Left lung (tissue), 10 donors: ENCODE results near the gene CDC73. TPM values are rescaled to one million over a fixed set of nuclear protein-coding genes. Genes with fewer than 3 reads are reported as not detected.

Experiments
- ATAC-seq: fragments of 200-7000 bp; cut with Tn5 transposase; one replicate; pipeline ENCODE4 v1.9.1; 2020; ENCODE audit warnings: moderate library complexity
- DNase-seq, 4 donors: peaks; one replicate each; pipeline ENCODE4 v3.0.0-alpha.2; 2013 to 2020
- H3K27ac ChIP-seq, 2 donors: fragments of 200-600 bp; sonication (generic) in 1 of 2; one replicate each; pipeline versions ENCODE4 v1.5.0 to v1.8.0; 2020 to 2021
- H3K27me3 ChIP-seq, 2 donors: fragments of 200-600 bp; sonication (generic) in 1 of 2; one replicate each; pipeline versions ENCODE4 v1.5.0 to v1.8.0; 2020 to 2021
- H3K36me3 ChIP-seq, 2 donors: fragments of 200-600 bp; sonication (generic) in 1 of 2; one replicate each; pipeline versions ENCODE4 v1.5.0 to v1.8.0; 2020 to 2021
- H3K4me1 ChIP-seq, 2 donors: fragments of 200-600 bp; one replicate each; pipeline ENCODE4 v1.8.0; 2021
- H3K4me3 ChIP-seq, 2 donors: fragments of 200-600 bp; sonication (generic) in 1 of 2; one replicate each; pipeline versions ENCODE4 v1.5.0 to v1.8.0; 2020 to 2021; ENCODE audit warnings: mild to moderate bottlenecking in 1 of 2
- H3K9me3 ChIP-seq, 2 donors: fragments of 200-600 bp; sonication (generic) in 1 of 2; one replicate each; pipeline versions ENCODE4 v1.5.0 to v1.8.0; 2020 to 2021
- intact Hi-C, 2 donors: fragments of 100-400 bp; cut with DNase I; formaldehyde crosslinking; loops; one replicate each; pipeline versions ENCODE4 v1.11.2 to v1.14.2; 2022
- polyA plus RNA-seq, 6 donors: library from polyadenylated mRNA; unstranded; fragments of 120-200 nt; gene quantifications; one replicate each; pipeline ENCODE4 v1.2.1, GENCODE V29; 2013; ENCODE audit not compliant: insufficient read length in 6 of 6
- total RNA-seq, 2 donors: library from RNA; stranded (reverse); fragmentation: NEBNext Ultra II Directional; extraction: Animal tissue kit (Norgen Biotek cat#: 25700); gene quantifications; one replicate each; pipeline ENCODE4 v1.2.1, GENCODE V29; 2021
- TF ChIP-seq, protein P1 (sequence below), 2 donors: fragments of 200-600 bp; sonication (generic) in 1 of 2; IDR thresholded peaks; one replicate each; pipeline versions ENCODE4 v1.5.0 to v1.8.0; 2021; ENCODE audit warnings: antibody characterized with exemption in 2 of 2
- donor health status: DM: no; HTN: yes; CAD: no.
- donor health status: DM: no; HTN: no; CAD: no.

The CDC73 gene
- total and polyA plus RNA-seq, 8 donors, result 45.2 to 56.4 (median 53.2) TPM

DNA sequence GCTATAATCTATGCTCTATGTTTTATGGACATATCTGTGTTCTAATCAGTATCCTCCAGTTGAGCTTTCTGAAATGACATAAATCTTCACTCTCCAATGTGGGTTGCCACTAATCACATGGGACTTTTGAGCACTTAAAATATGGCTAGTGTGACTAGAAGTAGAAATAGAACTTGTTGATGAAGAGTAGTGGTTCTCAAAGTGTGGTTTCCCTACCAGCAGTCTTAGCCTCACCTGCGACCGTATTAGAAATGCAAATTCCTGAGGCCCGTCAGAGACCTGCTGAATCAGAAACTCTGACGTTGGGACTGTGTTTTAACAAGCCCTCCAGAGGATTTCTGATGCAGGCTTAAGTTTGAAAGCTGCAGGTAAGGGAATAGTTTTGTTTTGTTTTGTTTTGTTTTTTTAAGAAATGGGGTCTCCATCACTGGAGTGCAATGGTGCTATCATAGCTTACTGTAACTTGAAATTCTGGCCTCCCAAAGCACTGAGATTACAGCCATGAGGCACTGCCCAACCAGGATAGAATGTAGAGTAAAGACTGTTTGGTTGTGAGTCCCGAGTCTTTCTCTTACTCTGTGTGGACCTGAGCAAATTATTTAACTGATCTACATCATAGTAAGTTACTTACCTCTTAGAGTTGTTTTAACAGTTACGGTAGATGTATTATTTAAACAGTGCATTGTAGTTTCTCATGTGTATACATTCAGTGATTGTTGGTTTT, 38.3 kb upstream of the CDC73 start:
- Histone ChIP-seq H3K27me3 (no peaks in the 10 kb centered on the region), H3K36me3 (peaks cover 0 to 71% of the 10 kb centered on the region in 2 donors), H3K27ac (no peak overlapping the region), H3K4me1 (no peaks in the 10 kb centered on the region), H3K9me3 (no peaks in the 10 kb centered on the region), H3K4me3 (no peak overlapping the region)
- DNase-seq, result no peak
- intact Hi-C loops, result no loop called here
- no peak for ATAC-seq
- TF ChIP-seq, protein P1, sequence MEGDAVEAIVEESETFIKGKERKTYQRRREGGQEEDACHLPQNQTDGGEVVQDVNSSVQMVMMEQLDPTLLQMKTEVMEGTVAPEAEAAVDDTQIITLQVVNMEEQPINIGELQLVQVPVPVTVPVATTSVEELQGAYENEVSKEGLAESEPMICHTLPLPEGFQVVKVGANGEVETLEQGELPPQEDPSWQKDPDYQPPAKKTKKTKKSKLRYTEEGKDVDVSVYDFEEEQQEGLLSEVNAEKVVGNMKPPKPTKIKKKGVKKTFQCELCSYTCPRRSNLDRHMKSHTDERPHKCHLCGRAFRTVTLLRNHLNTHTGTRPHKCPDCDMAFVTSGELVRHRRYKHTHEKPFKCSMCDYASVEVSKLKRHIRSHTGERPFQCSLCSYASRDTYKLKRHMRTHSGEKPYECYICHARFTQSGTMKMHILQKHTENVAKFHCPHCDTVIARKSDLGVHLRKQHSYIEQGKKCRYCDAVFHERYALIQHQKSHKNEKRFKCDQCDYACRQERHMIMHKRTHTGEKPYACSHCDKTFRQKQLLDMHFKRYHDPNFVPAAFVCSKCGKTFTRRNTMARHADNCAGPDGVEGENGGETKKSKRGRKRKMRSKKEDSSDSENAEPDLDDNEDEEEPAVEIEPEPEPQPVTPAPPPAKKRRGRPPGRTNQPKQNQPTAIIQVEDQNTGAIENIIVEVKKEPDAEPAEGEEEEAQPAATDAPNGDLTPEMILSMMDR (IDR thresholded peaks at IDR 0.05), result no peak

DNA sequence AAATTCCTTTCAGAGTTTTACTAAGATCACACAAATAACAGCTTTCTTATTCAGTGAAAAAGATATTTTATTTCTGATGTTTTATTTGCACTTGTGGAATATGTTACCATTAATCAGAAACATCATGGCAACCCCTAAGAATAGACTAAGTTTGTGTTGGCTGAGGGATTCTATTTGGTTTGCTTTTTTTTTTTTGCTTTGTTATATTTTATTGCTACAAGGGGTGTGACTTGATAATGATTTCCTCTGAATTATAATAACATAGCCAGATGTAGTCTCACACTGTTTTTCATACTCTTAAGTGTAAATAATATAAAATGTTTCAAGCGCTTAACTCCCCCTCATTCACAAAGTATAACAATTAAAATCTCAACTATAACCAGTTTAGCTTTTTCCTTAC, 36.6 kb upstream of the CDC73 start:
- intact Hi-C loops, result no loop called here
- H3K9me3 ChIP-seq, result no peaks in the 10 kb centered on the region
- peaks cover 0 to 65% of the 10 kb centered on the region in 2 donors for H3K36me3 ChIP-seq

DNA sequence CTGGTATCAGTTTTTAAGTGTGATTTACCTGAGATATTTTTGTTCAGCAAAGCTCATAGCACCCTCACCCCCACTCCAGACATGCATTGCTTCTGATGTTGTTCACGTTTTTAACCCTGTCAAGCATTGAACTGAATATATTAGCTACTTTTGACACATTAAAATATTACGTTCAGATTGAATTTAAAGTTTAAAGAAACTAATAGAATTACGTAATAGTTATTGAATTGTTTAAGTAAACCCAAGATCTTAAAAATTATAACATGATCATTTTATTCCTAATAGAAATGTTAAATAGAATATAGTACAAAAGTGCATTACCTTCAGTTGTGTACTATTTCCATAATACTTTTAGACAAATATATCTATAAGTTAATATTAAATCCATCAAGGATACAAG, 35.5 kb upstream of the CDC73 start:
- H3K27me3 ChIP-seq, result no peaks in the 10 kb centered on the region
- no peak for ATAC-seq
- no peak overlapping the region for H3K4me3 ChIP-seq
- no peaks in the 10 kb centered on the region for H3K4me1 ChIP-seq
- TF ChIP-seq, protein P1 (IDR thresholded peaks at IDR 0.05), result no peak
- H3K36me3 ChIP-seq, result peaks cover 0 to 61% of the 10 kb centered on the region in 2 donors
- intact Hi-C loops, result no loop called here
- no peaks in the 10 kb centered on the region for H3K9me3 ChIP-seq
- no peak overlapping the region for H3K27ac ChIP-seq
- no peak for DNase-seq

More for the DNA sequence above, 36.6 kb upstream of the CDC73 start:
- DNase-seq, result no peak
- H3K4me3 ChIP-seq, result no peak overlapping the region
- H3K27ac ChIP-seq, result no peak overlapping the region
- TF ChIP-seq, protein P1 (IDR thresholded peaks at IDR 0.05), result no peak
- no peak for ATAC-seq
- no peaks in the 10 kb centered on the region for H3K4me1 ChIP-seq
- no peaks in the 10 kb centered on the region for H3K27me3 ChIP-seq

DNA sequence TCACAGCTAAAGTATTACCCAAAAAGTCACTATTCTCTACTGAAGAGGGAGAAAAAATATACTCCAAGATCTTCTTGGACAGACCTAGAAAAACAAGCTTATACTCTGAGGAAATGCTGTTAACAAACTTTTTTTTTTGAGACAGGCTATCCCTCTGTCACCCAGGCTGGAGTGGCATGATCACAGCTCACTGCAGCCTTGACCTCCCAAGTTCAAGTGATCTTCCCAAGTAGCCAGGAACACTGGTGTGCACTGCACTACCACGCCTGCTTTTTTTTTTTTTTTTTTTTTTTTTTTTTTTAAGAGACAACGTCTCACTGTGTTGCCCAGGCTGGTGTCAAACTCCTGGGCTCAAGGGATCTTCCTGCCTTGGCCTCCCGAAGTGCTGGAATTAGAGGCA, 33.9 kb upstream of the CDC73 start:
- H3K27ac ChIP-seq, result no peak overlapping the region
- H3K4me1 ChIP-seq, result no peaks in the 10 kb centered on the region
- ATAC-seq, result peak; percentile 41
- H3K36me3 ChIP-seq, result peaks cover 0 to 54% of the 10 kb centered on the region in 2 donors
- no peaks in the 10 kb centered on the region for H3K9me3 ChIP-seq
- H3K4me3 ChIP-seq, result no peak overlapping the region
- TF ChIP-seq, protein P1 (IDR thresholded peaks at IDR 0.05), result no peak
- no peak for DNase-seq
- no peaks in the 10 kb centered on the region for H3K27me3 ChIP-seq
- intact Hi-C loops, result no loop called here

DNA sequence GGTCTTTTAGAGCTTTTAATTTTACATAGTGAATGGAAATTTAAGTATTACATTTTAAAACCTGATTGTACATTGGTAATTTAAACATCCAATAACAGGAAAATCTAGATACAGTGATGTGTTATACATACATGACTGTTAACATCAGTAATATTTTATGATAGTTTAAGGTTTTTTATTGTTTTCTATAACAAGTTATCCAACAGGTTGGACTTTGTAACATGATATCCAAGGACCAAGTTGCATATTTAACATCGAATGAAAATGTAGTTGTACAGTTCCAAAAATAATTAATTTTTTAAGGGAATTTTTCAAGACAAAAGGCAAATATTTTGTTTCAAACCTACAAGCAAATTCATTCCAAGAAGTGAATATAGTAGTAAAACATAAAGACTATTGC, 31.0 kb upstream of the CDC73 start:
- intact Hi-C loops, result no loop called here
- DNase-seq, result no peak
- no peak for ATAC-seq
- Histone ChIP-seq H3K9me3 (no peaks in the 10 kb centered on the region), H3K27me3 (no peaks in the 10 kb centered on the region), H3K4me1 (no peaks in the 10 kb centered on the region), H3K36me3 (peaks cover 0 to 52% of the 10 kb centered on the region in 2 donors), H3K4me3 (no peak overlapping the region), H3K27ac (no peak overlapping the region)
- TF ChIP-seq, protein P1 (IDR thresholded peaks at IDR 0.05), result no peak
